Transverse colon (tissue), 4 donors: ENCODE measurements around the gene AXIN1. TPM values are rescaled to one million over a fixed set of nuclear protein-coding genes. Genes with fewer than 3 reads are reported as not detected.
A peak's percentile ranks its signal among the peaks of the same experiment; 100 is the strongest.

ENCODE experiments used
- DNase-seq: peaks from one replicate; pipeline ENCODE4 v3.0.0-alpha.2; 2019
- H3K27ac ChIP-seq, 4 donors: fragments of 200-600 bp; sonication (generic); 2 replicates each; pipeline ENCODE4 v1.5.1; 2016 to 2018; ENCODE audit warnings: inconsistent platforms in 4 of 4
- H3K27me3 ChIP-seq: fragments of 200-600 bp; sonication (generic); 2 replicates; pipeline ENCODE4 v1.5.1; 2017; ENCODE audit warnings: inconsistent platforms
- H3K36me3 ChIP-seq, 4 donors: fragments of 200-600 bp; sonication (generic); 2 replicates each; pipeline ENCODE4 v1.5.1; 2017 to 2019; ENCODE audit warnings: inconsistent platforms in 4 of 4
- H3K4me1 ChIP-seq, 4 donors: fragments of 200-600 bp; sonication (generic); 2 replicates each; pipeline ENCODE4 v1.5.1; 2017 to 2020; ENCODE audit warnings: inconsistent platforms in 4 of 4
- H3K4me3 ChIP-seq, 4 donors: fragments of 200-600 bp; sonication (generic); 1 replicate in 1 of 4; 2 replicates in 3 of 4; pipeline versions ENCODE4 v1.5.1 to v1.6.1; 2017 to 2019; ENCODE audit warnings: inconsistent platforms in 4 of 4
- H3K9me3 ChIP-seq, 2 donors: fragments of 200-600 bp; sonication (generic); 2 replicates each; pipeline ENCODE4 v1.5.1; 2017 to 2019; ENCODE audit warnings: inconsistent platforms in 2 of 2
- CTCF ChIP-seq, 5 experiments: fragments of 200-600 bp in 3 of 5; fragments of 450-650 bp in 2 of 5; sonication (generic) in 3 of 5; IDR thresholded peaks; 1 replicate in 2 of 5; 2 replicates in 3 of 5; pipeline ENCODE4 v1.5.1; 2016 to 2017; ENCODE audit warnings: antibody characterized with exemption in 5 of 5, inconsistent platforms in 3 of 5, mild to moderate bottlenecking in 2 of 5, moderate library complexity in 1 of 5
- EP300 ChIP-seq: sonication (generic); formaldehyde crosslinking; IDR thresholded peaks from one replicate; pipeline ENCODE4 v1.6.1; 2017; ENCODE audit warnings: antibody characterized with exemption, low read depth
- POLR2A ChIP-seq: fragments of 450-650 bp; IDR thresholded peaks from one replicate; pipeline ENCODE4 v1.6.1; 2016; ENCODE audit warnings: antibody characterized with exemption, mild to moderate bottlenecking, moderate library complexity
- POLR2AphosphoS5 ChIP-seq, 3 donors: sonication (generic); formaldehyde crosslinking; IDR thresholded peaks; one replicate each; pipeline ENCODE4 v1.6.1; 2016; ENCODE audit warnings: antibody characterized with exemption in 3 of 3
- WGBS, 2 donors: methylation state at CpG; one replicate each; pipeline ENCODE4 v1.1.5; 2018; ENCODE audit warnings: low coverage in 1 of 2; 5-methylcytosine and 5-hydroxymethylcytosine counted together
- in situ Hi-C, 4 donors: fragments of 200-750 bp; cut with MboI; loops; one replicate each; pipeline versions ENCODE4 v1.15.0 to v1.15.1; 2017; ENCODE audit warnings: low sequenced_read_pairs in 3 of 4, low pct_ligation_motif_present in 1 of 4, low pct_unique_long_range_greater_than_20kb in 1 of 4
- intact Hi-C: fragments of 100-400 bp; cut with DNase I; formaldehyde crosslinking; loops from one replicate; pipeline ENCODE4 v1.15.1; 2023; ENCODE audit warnings: low total_unique reads
- total RNA-seq, 4 donors: library from RNA; depleted of rRNA; stranded (reverse); fragments of >200 nt; gene quantifications; one replicate each; pipeline ENCODE4 v1.1.0, GENCODE V29; 2016

AXIN1 gene
- total RNA-seq, 4 donors from 2014 or later = 41.4 to 73.7 (median 58.7) TPM

- in situ Hi-C loops = no loop called here
- Histone ChIP-seq H3K9me3 (no peaks in the 10 kb centered on the region), H3K4me3 (no peak overlapping the region), H3K27me3 (no peaks in the 10 kb centered on the region), H3K27ac (peak overlapping the region in 1 of 4 donors; percentile 84), H3K36me3 (peaks cover 0 to 24% (median 9%) of the 10 kb centered on the region in 4 donors), H3K4me1 (peaks cover 12 to 19% (median 13%) of the 10 kb centered on the region in 4 donors)
- 90% methylated on average over 29 of the region's 31 CpGs; no CpG with 5 or more reads in 1 of the 2 donors for WGBS, 2 donors
- intact Hi-C loops = no loop called here
- TF ChIP-seq POLR2AphosphoS5 (IDR thresholded peaks at IDR 0.05) (no peak), POLR2A (no peak), EP300 (no peak), CTCF (IDR thresholded peaks at IDR 0.05) (no peak)
- DNase-seq = no peak
These were observed 19.2 kb upstream of the AXIN1 start for GRCh38 chr16:371515-372301.

GRCh38 chr16:370979-371514, 18.5 kb upstream of the AXIN1 start:
- 44 to 59% methylated on average over 4 to 9 of the region's 10 CpGs for WGBS, 2 donors
- Histone ChIP-seq H3K9me3 (no peaks in the 10 kb centered on the region), H3K27me3 (no peaks in the 10 kb centered on the region), H3K36me3 (peaks cover 0 to 24% (median 8%) of the 10 kb centered on the region in 4 donors), H3K4me3 (peak overlapping the region in 2 of 4 donors; percentile 43 to 61), H3K27ac (peak overlapping the region; percentile 71 to 84 (median 72)), H3K4me1 (peaks cover 12 to 19% (median 13%) of the 10 kb centered on the region in 4 donors)
- in situ Hi-C loops = no loop called here
- TF ChIP-seq POLR2AphosphoS5 (IDR thresholded peaks at IDR 0.05) (no peak), EP300 (no peak), CTCF (IDR thresholded peaks at IDR 0.05) (no peak), POLR2A (no peak)
- intact Hi-C loops = no loop called here
- DNase-seq = peak; percentile 52

- Histone ChIP-seq H3K36me3 (peaks cover 0 to 24% (median 6%) of the 10 kb centered on the region in 4 donors), H3K27me3 (no peaks in the 10 kb centered on the region), H3K4me3 (peak within 1 kb of the TSS; percentile 38 to 61 (median 40)), H3K27ac (peak within 1 kb of the TSS; percentile 71 to 84 (median 72)), H3K4me1 (peaks cover 12 to 19% (median 13%) of the 10 kb centered on the region in 4 donors), H3K9me3 (no peaks in the 10 kb centered on the region)
- WGBS, 2 donors = 0 to 2% methylated on average over 13 to 15 of the region's 30 CpGs
- in situ Hi-C loops = no loop called here
- intact Hi-C loops = no loop called here
- peak; percentile 97 for DNase-seq
- TF ChIP-seq POLR2AphosphoS5 (IDR thresholded peaks at IDR 0.05) (peak; percentile 56 to 69 (median 69)), POLR2A (peak; percentile 32), CTCF (IDR thresholded peaks at IDR 0.05) (no peak)
These were observed 17.9 kb upstream of the AXIN1 start, which contains the start of gene MRPL28 for GRCh38 chr16:370443-370842. MRPL28 (minus strand) TSS chr16:370538; CDS start chr16:370218, 320 bp downstream.

GRCh38 chr16:369866-370436, 17.4 kb upstream of the AXIN1 start:
- H3K27me3 ChIP-seq = no peaks in the 10 kb centered on the region
- H3K9me3 ChIP-seq = no peaks in the 10 kb centered on the region
- peaks cover 12 to 19% (median 13%) of the 10 kb centered on the region in 4 donors for H3K4me1 ChIP-seq
- in situ Hi-C loops = no loop called here
- intact Hi-C loops = no loop called here
- peaks cover 0 to 21% (median 5%) of the 10 kb centered on the region in 4 donors for H3K36me3 ChIP-seq
- DNase-seq = no peak
- peak overlapping the region in 3 of 4 donors; percentile 71 to 84 (median 74) for H3K27ac ChIP-seq
- TF ChIP-seq CTCF (IDR thresholded peaks at IDR 0.05) (no peak), POLR2A (no peak), EP300 (no peak), POLR2AphosphoS5 (IDR thresholded peaks at IDR 0.05) (no peak)
- WGBS, 2 donors = 28 to 45% methylated on average over 4 to 28 of the region's 44 CpGs
- H3K4me3 ChIP-seq = peak overlapping the region; percentile 38 to 61 (median 40)
